ENCODE measurements around the gene MYO1G. TPM values are rescaled to one million over a fixed set of nuclear protein-coding genes. Genes with fewer than 3 reads are reported as not detected.

MYO1G gene
- total RNA-seq, 4 donors from 2014 or later, result 2.7 to 14.9 (median 5.0) TPM

DNA sequence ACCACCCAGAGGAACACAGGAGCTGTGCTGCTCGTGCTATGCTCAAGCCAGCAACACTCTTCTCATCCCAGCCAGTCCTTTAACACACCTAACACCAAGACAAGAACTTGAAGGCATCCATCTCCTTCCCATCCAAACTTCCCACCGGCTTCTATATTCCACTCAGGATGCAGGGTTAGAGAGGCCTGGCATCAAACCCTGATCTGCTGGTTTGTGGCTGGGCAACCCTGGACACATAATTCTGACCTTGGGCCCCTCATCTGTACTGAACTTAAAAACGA, 5.6 kb upstream of the MYO1G start:
- Histone ChIP-seq H3K9me3 (no peaks in the 10 kb centered on the region), H3K36me3 (peaks cover 0 to 23% (median 0%) of the 10 kb centered on the region in 3 donors), H3K27ac (peak overlapping the region in 1 of 4 donors; percentile 1), H3K4me3 (no peak overlapping the region), H3K27me3 (no peaks in the 10 kb centered on the region), H3K4me1 (peaks cover 0 to 19% (median 13%) of the 10 kb centered on the region in 4 donors)
- DNase-seq, result no peak
- TF ChIP-seq, protein P1, sequence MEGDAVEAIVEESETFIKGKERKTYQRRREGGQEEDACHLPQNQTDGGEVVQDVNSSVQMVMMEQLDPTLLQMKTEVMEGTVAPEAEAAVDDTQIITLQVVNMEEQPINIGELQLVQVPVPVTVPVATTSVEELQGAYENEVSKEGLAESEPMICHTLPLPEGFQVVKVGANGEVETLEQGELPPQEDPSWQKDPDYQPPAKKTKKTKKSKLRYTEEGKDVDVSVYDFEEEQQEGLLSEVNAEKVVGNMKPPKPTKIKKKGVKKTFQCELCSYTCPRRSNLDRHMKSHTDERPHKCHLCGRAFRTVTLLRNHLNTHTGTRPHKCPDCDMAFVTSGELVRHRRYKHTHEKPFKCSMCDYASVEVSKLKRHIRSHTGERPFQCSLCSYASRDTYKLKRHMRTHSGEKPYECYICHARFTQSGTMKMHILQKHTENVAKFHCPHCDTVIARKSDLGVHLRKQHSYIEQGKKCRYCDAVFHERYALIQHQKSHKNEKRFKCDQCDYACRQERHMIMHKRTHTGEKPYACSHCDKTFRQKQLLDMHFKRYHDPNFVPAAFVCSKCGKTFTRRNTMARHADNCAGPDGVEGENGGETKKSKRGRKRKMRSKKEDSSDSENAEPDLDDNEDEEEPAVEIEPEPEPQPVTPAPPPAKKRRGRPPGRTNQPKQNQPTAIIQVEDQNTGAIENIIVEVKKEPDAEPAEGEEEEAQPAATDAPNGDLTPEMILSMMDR (IDR thresholded peaks at IDR 0.05), result no peak
- TF ChIP-seq POLR2A (IDR thresholded peaks at IDR 0.05), result no peak

DNA sequence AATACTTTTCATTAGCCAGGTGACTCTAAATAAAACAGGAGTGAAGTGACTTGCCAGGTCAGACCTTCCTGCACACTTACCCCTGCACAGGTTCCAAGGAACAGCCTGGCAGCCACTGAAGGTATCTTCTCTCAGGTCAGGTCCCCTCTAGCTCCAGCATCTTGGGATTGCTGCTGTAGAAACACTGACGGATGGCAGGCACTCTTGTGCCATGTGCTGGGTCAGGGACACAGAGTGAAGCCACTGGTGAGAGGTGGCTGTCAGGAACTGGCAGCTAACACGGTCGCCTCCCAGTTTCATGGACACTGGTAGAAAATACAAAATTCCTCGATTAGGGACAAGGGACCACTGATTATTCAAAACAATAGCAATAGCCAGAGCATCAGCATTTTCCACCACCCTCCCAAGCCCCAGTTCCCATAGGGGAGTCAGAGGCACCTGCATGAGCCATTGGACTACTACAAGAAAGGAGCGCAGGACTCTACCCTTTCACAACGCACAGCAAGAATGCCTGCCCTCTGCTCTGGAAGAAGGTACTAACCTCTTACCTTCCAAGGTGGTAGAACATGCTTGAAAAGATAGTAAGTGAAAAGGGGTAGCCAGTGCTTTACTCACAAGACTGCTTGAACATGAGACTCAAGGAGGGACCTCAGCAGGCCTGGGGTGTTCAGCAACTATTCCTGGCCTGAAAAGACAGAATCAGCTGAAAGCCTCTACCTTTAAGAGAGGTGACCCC, 5.1 kb upstream of the MYO1G start:
- no peak for DNase-seq
- TF ChIP-seq POLR2A (IDR thresholded peaks at IDR 0.05), result no peak
- TF ChIP-seq, protein P1 (IDR thresholded peaks at IDR 0.05), result no peak
- peak overlapping the region in 1 of 4 donors; percentile 1 for H3K27ac ChIP-seq
- peaks cover 0 to 24% (median 15%) of the 10 kb centered on the region in 4 donors for H3K4me1 ChIP-seq
- H3K36me3 ChIP-seq, result peaks cover 0 to 23% (median 0%) of the 10 kb centered on the region in 3 donors
- no peaks in the 10 kb centered on the region for H3K9me3 ChIP-seq
- H3K27me3 ChIP-seq, result no peaks in the 10 kb centered on the region
- H3K4me3 ChIP-seq, result no peak overlapping the region

DNA sequence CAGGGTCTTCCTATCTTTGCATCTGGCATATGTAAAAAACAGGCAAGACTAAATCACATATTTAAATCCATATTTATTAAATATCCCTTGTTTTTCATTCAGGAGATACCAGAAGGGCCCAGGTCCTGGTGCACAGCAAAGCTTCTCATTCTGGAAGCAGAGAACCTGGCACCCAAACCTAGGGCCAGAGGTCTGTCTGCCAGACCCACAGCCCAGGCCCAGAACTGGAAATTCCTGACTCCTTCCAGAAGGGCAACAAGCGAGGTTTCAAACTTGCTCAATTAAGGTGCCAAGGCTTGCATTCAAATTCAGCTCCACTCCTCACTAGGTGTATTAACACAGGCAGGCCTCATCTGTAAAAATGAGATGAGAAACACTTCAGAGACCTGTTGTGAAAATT, 4.2 kb upstream of the MYO1G start:
- Histone ChIP-seq H3K36me3 (peaks cover 0 to 23% (median 0%) of the 10 kb centered on the region in 3 donors), H3K9me3 (no peaks in the 10 kb centered on the region), H3K27me3 (no peaks in the 10 kb centered on the region), H3K4me3 (no peak overlapping the region), H3K27ac (no peak overlapping the region), H3K4me1 (peaks cover 0 to 25% (median 15%) of the 10 kb centered on the region in 4 donors)
- DNase-seq, result no peak
- TF ChIP-seq, protein P1 (IDR thresholded peaks at IDR 0.05), result no peak
- no peak for TF ChIP-seq POLR2A (IDR thresholded peaks at IDR 0.05)

DNA sequence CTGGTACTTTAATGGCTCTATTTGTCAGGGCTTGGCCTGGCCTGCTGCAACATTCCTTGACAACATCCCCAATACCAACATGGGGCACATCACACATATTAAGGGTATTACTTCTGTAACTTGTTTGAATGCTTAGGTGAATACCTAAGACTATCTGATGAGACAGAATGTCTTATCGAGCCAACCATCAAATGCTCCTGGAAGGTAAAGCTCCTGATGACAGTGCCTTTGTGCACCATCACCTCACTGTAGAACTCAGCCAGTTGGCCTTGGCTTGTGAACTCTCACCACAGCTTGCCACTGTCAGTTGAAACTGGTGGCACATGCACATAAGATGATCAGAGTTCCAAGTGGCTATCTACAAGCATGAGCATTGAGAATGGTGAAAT, 3.7 kb upstream of the MYO1G start:
- no peak for DNase-seq

DNA sequence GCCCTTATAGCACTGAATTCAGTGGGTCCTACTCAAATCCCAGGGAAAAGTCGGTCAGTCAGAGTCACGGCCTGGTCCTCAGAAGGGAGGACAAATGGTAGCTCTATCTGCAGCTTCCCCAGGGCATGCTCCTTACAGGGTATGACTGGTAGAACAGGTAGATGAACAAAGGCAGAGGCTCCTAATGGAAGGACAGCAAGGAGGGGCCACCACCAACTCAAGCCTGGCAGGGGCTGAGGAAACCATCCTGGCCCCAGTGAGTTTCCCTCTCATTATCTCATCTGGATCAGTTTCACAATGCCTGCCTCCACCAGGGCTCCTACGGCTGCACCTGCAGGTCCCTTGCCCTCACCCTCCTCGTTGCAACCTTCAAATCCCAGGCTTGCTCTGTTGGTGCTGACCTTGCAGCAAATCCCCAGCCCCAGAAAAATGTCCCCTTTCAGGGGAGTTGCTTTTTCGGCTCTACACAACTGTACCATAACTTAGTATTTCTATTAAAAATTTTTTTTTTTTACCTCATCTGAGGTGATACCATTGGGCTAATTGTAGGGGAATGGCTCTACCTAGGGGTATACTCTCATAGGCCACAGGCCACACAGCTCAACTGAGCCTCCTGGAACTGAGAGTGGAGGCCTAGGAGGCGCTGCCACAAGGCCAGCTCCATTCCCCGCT, 2.4 kb upstream of the MYO1G start:
- Histone ChIP-seq H3K9me3 (no peaks in the 10 kb centered on the region), H3K4me3 (no peak overlapping the region), H3K36me3 (peaks cover 0 to 23% (median 0%) of the 10 kb centered on the region in 3 donors), H3K27me3 (no peaks in the 10 kb centered on the region), H3K27ac (peak overlapping the region; percentile 54 to 85 (median 70)), H3K4me1 (peaks cover 0 to 32% (median 15%) of the 10 kb centered on the region in 4 donors)
- DNase-seq, result no peak
- TF ChIP-seq, protein P1 (IDR thresholded peaks at IDR 0.05), result no peak
- no peak for TF ChIP-seq POLR2A (IDR thresholded peaks at IDR 0.05)

More for the DNA sequence above, 3.7 kb upstream of the MYO1G start:
- H3K9me3 ChIP-seq, result no peaks in the 10 kb centered on the region
- H3K36me3 ChIP-seq, result peaks cover 0 to 23% (median 0%) of the 10 kb centered on the region in 3 donors
- no peak overlapping the region for H3K4me3 ChIP-seq
- TF ChIP-seq POLR2A (IDR thresholded peaks at IDR 0.05), result no peak
- TF ChIP-seq, protein P1 (IDR thresholded peaks at IDR 0.05), result no peak
- H3K4me1 ChIP-seq, result peaks cover 0 to 25% (median 15%) of the 10 kb centered on the region in 4 donors
- no peak overlapping the region for H3K27ac ChIP-seq
- H3K27me3 ChIP-seq, result no peaks in the 10 kb centered on the region

Data from Peyer's patch (tissue), 4 donors.